OCI-LY7 (cell line): ENCODE results near the gene TOM1L2. TPM values are rescaled to one million over a fixed set of nuclear protein-coding genes. Genes with fewer than 3 reads are reported as not detected.
A peak's percentile ranks its signal among the peaks of the same experiment; 100 is the strongest.

Experiments used
- BruUV-seq: library from RNA; stranded (reverse); fragments of 400-500 nt; replicated peaks from 2 replicates; lab custom pipeline; 2021; lab: Mats Ljungman, UMichigan
- CTCF ChIA-PET: fragments of 300-600 bp; sonication (Branson Sonifier 250); formaldehyde crosslinking; loops from one replicate; lab custom pipeline; 2022; ENCODE audit warnings: antibody characterized with exemption; ENCODE audit not compliant: unreplicated experiment; lab: Charles Lee
- POLR2A ChIA-PET: fragments of 300-600 bp; sonication (Branson Sonifier 250); formaldehyde crosslinking; loops from one replicate; lab custom pipeline; 2022; ENCODE audit warnings: antibody characterized with exemption; lab: Charles Lee
- DNase-seq: peaks from one replicate; pipeline ENCODE4 v3.0.0-alpha.2; 2015; ENCODE audit warnings: low spot score
- H2AFZ ChIP-seq: fragments of 200-600 bp; sonication (generic), shearing (Covaris generic); 2 replicates; pipeline ENCODE4 v1.6.1; 2014; ENCODE audit warnings: mild to moderate bottlenecking, antibody characterized with exemption, low read length, moderate library complexity
- H3K27ac ChIP-seq: fragments of 200-600 bp; sonication (generic); 2 replicates; pipeline ENCODE4 v1.5.1; 2014; ENCODE audit warnings: mixed run types, low read depth, mild to moderate bottlenecking, moderate library complexity, low read length, inconsistent platforms; ENCODE audit not compliant: poor library complexity, severe bottlenecking
- H3K36me3 ChIP-seq: fragments of 200-600 bp; sonication (generic); 2 replicates; pipeline ENCODE4 v1.6.1; 2014; ENCODE audit warnings: mild to moderate bottlenecking, antibody characterized with exemption, low read length, moderate library complexity, mixed read lengths; ENCODE audit not compliant: insufficient read depth
- H3K4me1 ChIP-seq: fragments of 200-600 bp; sonication (generic); 2 replicates; pipeline ENCODE4 v1.5.1; 2014; ENCODE audit warnings: mild to moderate bottlenecking, low read length; ENCODE audit not compliant: insufficient read depth, poor library complexity, severe bottlenecking
- H3K4me2 ChIP-seq: fragments of 200-600 bp; sonication (generic); 2 replicates; pipeline ENCODE4 v1.6.1; 2014; ENCODE audit warnings: mild to moderate bottlenecking, low read length
- H3K4me3 ChIP-seq: fragments of 200-600 bp; sonication (generic); 2 replicates; pipeline ENCODE4 v1.5.1; 2014; ENCODE audit warnings: mild to moderate bottlenecking, low read depth, low read length; ENCODE audit not compliant: poor library complexity, severe bottlenecking
- H3K79me2 ChIP-seq: fragments of 200-600 bp; sonication (generic); 2 replicates; pipeline ENCODE4 v1.6.1; 2016; ENCODE audit warnings: low read depth, mild to moderate bottlenecking, low read length, moderate library complexity, mixed read lengths; ENCODE audit not compliant: insufficient read depth
- H3K9me2 ChIP-seq: fragments of 200-600 bp; sonication (generic); 2 replicates; pipeline ENCODE4 v1.6.1; 2016; ENCODE audit warnings: mild to moderate bottlenecking, low read length, mixed read lengths; ENCODE audit not compliant: insufficient read depth
- H3K9me3 ChIP-seq: fragments of 200-600 bp; sonication (generic); 2 replicates; pipeline ENCODE4 v1.6.1; 2014; ENCODE audit warnings: mild to moderate bottlenecking, mixed run types, low read length, mixed read lengths
- H4K20me1 ChIP-seq: fragments of 200-600 bp; sonication (generic); 2 replicates; pipeline ENCODE4 v1.6.1; 2014; ENCODE audit warnings: mild to moderate bottlenecking, antibody characterized with exemption, low read length, moderate library complexity, mixed read lengths; ENCODE audit not compliant: insufficient read depth
- EZH2phosphoT487 ChIP-seq: fragments of 200-600 bp; sonication (generic); IDR thresholded peaks from 2 replicates; pipeline ENCODE4 v1.6.1; 2018; ENCODE audit warnings: low read depth, borderline replicate concordance, mild to moderate bottlenecking, mixed run types, antibody characterized with exemption, low read length, moderate library complexity, mixed read lengths
- intact Hi-C: fragments of 100-400 bp; cut with micrococcal nuclease; formaldehyde crosslinking; loops from one replicate; pipeline ENCODE4 v1.10.0; 2022; ENCODE audit not compliant: unreplicated experiment
- total RNA-seq, 2 experiments: library from RNA; depleted of rRNA in 1 of 2; stranded (reverse); fragments of >200 nt in 1 of 2; shearing (Covaris generic) in 1 of 2; gene quantifications; 2 replicates each; pipeline ENCODE4 v1.2.3, GENCODE V29; 2014 to 2022
- TF ChIP-seq, protein P1 (sequence below): fragments of 200-600 bp; sonication (generic); conservative IDR thresholded peaks from 2 replicates; pipeline ENCODE4 v1.5.1; 2014; ENCODE audit warnings: mild to moderate bottlenecking, antibody characterized with exemption, low read length, moderate library complexity, mixed read lengths

The TOM1L2 gene
- total RNA-seq, 2 experiments from 2014 or later: 4.9 to 14.3 TPM

DNA sequence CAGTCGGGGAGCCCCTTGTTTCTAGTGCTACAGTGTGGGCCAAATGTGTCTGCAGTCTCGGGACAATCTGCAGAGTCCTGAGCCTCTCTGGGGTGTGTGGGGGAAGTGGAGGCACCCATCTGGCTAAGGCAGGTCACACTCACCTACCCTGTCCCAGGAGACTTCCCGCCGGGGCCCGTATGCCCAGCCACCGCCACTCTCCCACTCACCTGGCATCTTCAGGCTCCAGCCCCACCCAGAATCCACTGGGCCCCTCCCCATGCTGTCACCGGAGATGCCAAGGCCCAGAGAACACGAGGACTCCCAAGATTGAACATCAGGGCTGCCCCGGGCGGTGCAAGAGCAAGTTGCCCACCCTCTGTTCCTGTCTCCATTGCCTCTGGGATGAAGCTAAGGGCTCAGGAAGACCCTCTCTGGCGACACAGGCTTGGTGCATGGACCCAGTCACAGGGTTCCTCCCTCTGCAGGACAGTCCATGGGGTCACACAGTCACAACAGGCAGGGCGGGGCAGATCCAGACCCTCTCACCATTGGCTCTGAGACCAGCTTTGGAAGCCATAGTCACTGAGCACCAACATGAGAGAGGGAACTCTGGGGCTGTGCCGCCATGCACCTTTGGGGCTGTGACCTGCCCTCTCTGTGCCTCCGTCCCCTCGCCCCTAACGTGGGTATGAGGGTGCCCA is 173.5 kb downstream of the TOM1L2 start:
- Histone ChIP-seq H4K20me1 (no peaks in the 10 kb centered on the region), H2AFZ (no peak overlapping the region), H3K79me2 (no peaks in the 10 kb centered on the region), H3K4me2 (no peak overlapping the region), H3K27ac (no peak overlapping the region), H3K9me2 (no peaks in the 10 kb centered on the region), H3K36me3 (peaks cover 39% of the 10 kb centered on the region), H3K4me3 (no peak overlapping the region), H3K9me3 (no peaks in the 10 kb centered on the region), H3K4me1 (no peaks in the 10 kb centered on the region)
- intact Hi-C loops: no loop called here
- BruUV-seq: no TSS peak
- TF ChIP-seq, protein P1, sequence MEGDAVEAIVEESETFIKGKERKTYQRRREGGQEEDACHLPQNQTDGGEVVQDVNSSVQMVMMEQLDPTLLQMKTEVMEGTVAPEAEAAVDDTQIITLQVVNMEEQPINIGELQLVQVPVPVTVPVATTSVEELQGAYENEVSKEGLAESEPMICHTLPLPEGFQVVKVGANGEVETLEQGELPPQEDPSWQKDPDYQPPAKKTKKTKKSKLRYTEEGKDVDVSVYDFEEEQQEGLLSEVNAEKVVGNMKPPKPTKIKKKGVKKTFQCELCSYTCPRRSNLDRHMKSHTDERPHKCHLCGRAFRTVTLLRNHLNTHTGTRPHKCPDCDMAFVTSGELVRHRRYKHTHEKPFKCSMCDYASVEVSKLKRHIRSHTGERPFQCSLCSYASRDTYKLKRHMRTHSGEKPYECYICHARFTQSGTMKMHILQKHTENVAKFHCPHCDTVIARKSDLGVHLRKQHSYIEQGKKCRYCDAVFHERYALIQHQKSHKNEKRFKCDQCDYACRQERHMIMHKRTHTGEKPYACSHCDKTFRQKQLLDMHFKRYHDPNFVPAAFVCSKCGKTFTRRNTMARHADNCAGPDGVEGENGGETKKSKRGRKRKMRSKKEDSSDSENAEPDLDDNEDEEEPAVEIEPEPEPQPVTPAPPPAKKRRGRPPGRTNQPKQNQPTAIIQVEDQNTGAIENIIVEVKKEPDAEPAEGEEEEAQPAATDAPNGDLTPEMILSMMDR: no peak
- no peak for TF ChIP-seq EZH2phosphoT487
- CTCF ChIA-PET: no interaction called here
- POLR2A ChIA-PET: no interaction called here
- DNase-seq: no peak

DNA sequence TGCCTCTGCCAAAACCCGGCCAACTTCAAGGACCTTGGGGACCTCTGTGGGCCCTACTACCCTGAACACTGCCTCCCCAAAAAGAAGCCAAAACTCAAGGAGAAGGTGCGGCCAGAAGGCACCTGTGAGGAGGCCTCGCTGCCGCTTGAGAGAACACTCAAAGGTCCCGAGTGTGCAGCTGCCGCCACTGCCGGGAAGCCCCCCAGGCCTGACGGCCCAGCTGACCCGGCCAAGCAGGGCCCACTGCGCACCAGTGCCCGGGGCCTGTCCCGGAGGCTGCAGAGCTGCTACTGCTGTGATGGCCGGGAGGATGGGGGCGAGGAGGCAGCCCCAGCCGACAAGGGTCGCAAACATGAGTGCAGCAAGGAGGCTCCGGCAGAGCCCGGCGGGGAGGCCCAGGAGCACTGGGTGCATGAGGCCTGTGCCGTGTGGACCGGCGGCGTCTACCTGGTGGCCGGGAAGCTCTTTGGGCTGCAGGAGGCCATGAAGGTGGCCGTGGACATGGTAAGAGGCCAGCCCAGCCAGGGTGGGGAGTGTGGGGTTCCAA is 174.1 kb downstream of the TOM1L2 start:
- Histone ChIP-seq H2AFZ (no peak overlapping the region), H3K27ac (no peak overlapping the region), H3K4me1 (no peaks in the 10 kb centered on the region), H3K4me2 (no peak overlapping the region), H3K9me3 (no peaks in the 10 kb centered on the region), H3K36me3 (peaks cover 43% of the 10 kb centered on the region), H3K4me3 (no peak overlapping the region), H3K79me2 (no peaks in the 10 kb centered on the region), H3K9me2 (no peaks in the 10 kb centered on the region), H4K20me1 (no peaks in the 10 kb centered on the region)
- ChIA-PET POLR2A (no interaction called here), CTCF (no interaction called here)
- DNase-seq: no peak
- BruUV-seq: no TSS peak
- intact Hi-C loops: no loop called here
- TF ChIP-seq, protein P1: no peak
- no peak for TF ChIP-seq EZH2phosphoT487

- intact Hi-C loops: no loop called here
- CTCF ChIA-PET: no interaction called here
Observed at GRCh38 chr17:17797119-17797809, 174.9 kb downstream of the TOM1L2 start.

More at GRCh38 chr17:17797119-17797809, 174.9 kb downstream of the TOM1L2 start:
- no peak overlapping the region for H3K4me3 ChIP-seq
- no peak overlapping the region for H3K4me2 ChIP-seq
- DNase-seq: no peak
- no peak overlapping the region for H3K27ac ChIP-seq
- H3K36me3 ChIP-seq: peaks cover 44% of the 10 kb centered on the region
- no peak for TF ChIP-seq EZH2phosphoT487
- TF ChIP-seq, protein P1: no peak
- H3K9me2 ChIP-seq: no peaks in the 10 kb centered on the region
- H3K4me1 ChIP-seq: no peaks in the 10 kb centered on the region
- no peaks in the 10 kb centered on the region for H3K9me3 ChIP-seq
- TSS peak; percentile 49 for BruUV-seq
- POLR2A ChIA-PET: interaction anchor here (0.6 kb wide), 1 partner anchor 235 kb away, joined by 3 read pairs; no protein-coding TSS in a partner anchor
- H2AFZ ChIP-seq: no peak overlapping the region
- no peaks in the 10 kb centered on the region for H3K79me2 ChIP-seq
- H4K20me1 ChIP-seq: no peaks in the 10 kb centered on the region
